Esophagus muscularis mucosa (tissue), 4 donors: ENCODE measurements around the gene CREB3L4. TPM values are rescaled to one million over a fixed set of nuclear protein-coding genes. Genes with fewer than 3 reads are reported as not detected.
"Not testable (repeated sequence)": the region's sequence is repeated elsewhere in the genome, so short reads cannot be mapped to it uniquely, and the experiment has no call there.

ENCODE experiments used
- DNase-seq: peaks from one replicate; pipeline ENCODE4 v3.0.0-alpha.2; 2017; ENCODE audit errors: extremely low spot score
- H3K27ac ChIP-seq, 4 donors: fragments of 200-600 bp; sonication (generic); replicated peaks in 1 of 4; 1 replicate in 3 of 4; 2 replicates in 1 of 4; pipeline ENCODE4 v1.5.1; 2016 to 2019; ENCODE audit warnings: mild to moderate bottlenecking in 1 of 4
- H3K27me3 ChIP-seq, 4 donors: fragments of 200-600 bp; sonication (generic); one replicate each; pipeline versions ENCODE4 v1.5.1 to v1.6.0; 2016 to 2019
- H3K36me3 ChIP-seq, 4 donors: fragments of 200-600 bp; sonication (generic); one replicate each; pipeline ENCODE4 v1.5.1; 2016 to 2019
- H3K4me1 ChIP-seq, 4 donors: fragments of 200-600 bp; sonication (generic); one replicate each; pipeline ENCODE4 v1.5.1; 2016 to 2019
- H3K4me3 ChIP-seq, 4 donors: fragments of 200-600 bp; sonication (generic); 1 replicate in 2 of 4; 2 replicates in 2 of 4; pipeline ENCODE4 v1.5.1; 2016 to 2019; ENCODE audit warnings: mild to moderate bottlenecking in 4 of 4, moderate library complexity in 1 of 4
- H3K9me3 ChIP-seq, 4 donors: fragments of 200-600 bp; sonication (generic); 1 replicate in 3 of 4; 2 replicates in 1 of 4; pipeline ENCODE4 v1.5.1; 2016 to 2019
- CTCF ChIP-seq, 3 experiments: fragments of 200-600 bp in 2 of 3; fragments of 450-650 bp in 1 of 3; sonication (generic) in 2 of 3; IDR thresholded peaks; one replicate each; pipeline ENCODE4 v1.5.1; 2017 to 2019; ENCODE audit warnings: antibody characterized with exemption in 3 of 3, mild to moderate bottlenecking in 2 of 3, moderate library complexity in 1 of 3
- EP300 ChIP-seq: sonication (generic); formaldehyde crosslinking; IDR thresholded peaks from one replicate; pipeline ENCODE4 v1.6.1; 2017; ENCODE audit warnings: antibody characterized with exemption
- POLR2A ChIP-seq: fragments of 450-650 bp; IDR thresholded peaks from one replicate; pipeline ENCODE4 v1.6.1; 2017; ENCODE audit warnings: antibody characterized with exemption, moderate library complexity, mild to moderate bottlenecking, low read depth
- POLR2AphosphoS5 ChIP-seq, 2 donors: sonication (generic); formaldehyde crosslinking; IDR thresholded peaks; one replicate each; pipeline ENCODE4 v1.6.1; 2017; ENCODE audit warnings: antibody characterized with exemption in 2 of 2
- WGBS: methylation state at CpG from one replicate; pipeline ENCODE4 v1.1.5; 2018; 5-methylcytosine and 5-hydroxymethylcytosine counted together
- intact Hi-C: fragments of 100-400 bp; cut with DNase I; formaldehyde crosslinking; loops from one replicate; pipeline ENCODE4 v1.15.1; 2023
- total RNA-seq, 4 donors: library from RNA; depleted of rRNA; stranded (reverse); fragments of >200 nt; gene quantifications; one replicate each; pipeline versions ENCODE4 v1.1.0 to v1.2.1, GENCODE V29; 2016

CREB3L4 gene
- total RNA-seq, 4 donors from 2014 or later = 2.9 to 7.6 (median 6.8) TPM

GRCh38 chr1:153991151-153991630, 23.5 kb downstream of the CREB3L4 start:
- DNase-seq = no peak
- WGBS = 17% methylated on average over 9 of the region's 9 CpGs

GRCh38 chr1:153991806-153992205, 24.1 kb downstream of the CREB3L4 start:
- no peak for DNase-seq
- Histone ChIP-seq H3K4me1 (peaks cover 34 to 53% (median 50%) of the 10 kb centered on the region in 4 donors), H3K36me3 (peaks cover 24 to 47% (median 42%) of the 10 kb centered on the region in 4 donors), H3K4me3 (peak overlapping the region; percentile 85 to 94 (median 87)), H3K27ac (peak overlapping the region; percentile 91 to 97 (median 95)), H3K27me3 (no peaks in the 10 kb centered on the region), H3K9me3 (no peaks in the 10 kb centered on the region)
- TF ChIP-seq POLR2A (no peak), CTCF (IDR thresholded peaks at IDR 0.05) (no peak), EP300 (no peak), POLR2AphosphoS5 (IDR thresholded peaks at IDR 0.05) (no peak)
- 88% methylated on average over 2 of the region's 2 CpGs for WGBS
- intact Hi-C loops = loop anchor here (5.0 kb wide), 1 partner anchor 190 kb away; no protein-coding TSS in a partner anchor

More at GRCh38 chr1:153991151-153991630, 23.5 kb downstream of the CREB3L4 start:
- Histone ChIP-seq H3K9me3 (no peaks in the 10 kb centered on the region), H3K27me3 (no peaks in the 10 kb centered on the region), H3K4me1 (peaks cover 35 to 58% (median 55%) of the 10 kb centered on the region in 4 donors), H3K36me3 (peaks cover 24 to 47% (median 42%) of the 10 kb centered on the region in 4 donors), H3K27ac (peak overlapping the region; percentile 91 to 97 (median 95)), H3K4me3 (peak overlapping the region; percentile 85 to 94 (median 87))
- intact Hi-C loops = loop anchor here (5.0 kb wide), 1 partner anchor 191 kb away; no protein-coding TSS in a partner anchor
- no peak for TF ChIP-seq POLR2A
- no peak for TF ChIP-seq CTCF (IDR thresholded peaks at IDR 0.05)
- no peak for TF ChIP-seq EP300
- TF ChIP-seq POLR2AphosphoS5 (IDR thresholded peaks at IDR 0.05) = no peak

- DNase-seq = no peak
- Histone ChIP-seq H3K36me3 (peaks cover 24 to 47% (median 42%) of the 10 kb centered on the region in 4 donors), H3K9me3 (no peaks in the 10 kb centered on the region), H3K4me3 (no peak overlapping the region), H3K4me1 (peaks cover 26 to 41% (median 39%) of the 10 kb centered on the region in 4 donors), H3K27ac (no peak overlapping the region), H3K27me3 (no peaks in the 10 kb centered on the region)
- WGBS = 60% methylated on average over 3 of the region's 3 CpGs
- intact Hi-C loops = no loop called here
- TF ChIP-seq POLR2A = no peak
- TF ChIP-seq POLR2AphosphoS5 (IDR thresholded peaks at IDR 0.05) = no peak
- no peak for TF ChIP-seq EP300
- no peak for TF ChIP-seq CTCF (IDR thresholded peaks at IDR 0.05)
Measured at GRCh38 chr1:153995202-153995601, 27.5 kb downstream of the CREB3L4 start.

DNA sequence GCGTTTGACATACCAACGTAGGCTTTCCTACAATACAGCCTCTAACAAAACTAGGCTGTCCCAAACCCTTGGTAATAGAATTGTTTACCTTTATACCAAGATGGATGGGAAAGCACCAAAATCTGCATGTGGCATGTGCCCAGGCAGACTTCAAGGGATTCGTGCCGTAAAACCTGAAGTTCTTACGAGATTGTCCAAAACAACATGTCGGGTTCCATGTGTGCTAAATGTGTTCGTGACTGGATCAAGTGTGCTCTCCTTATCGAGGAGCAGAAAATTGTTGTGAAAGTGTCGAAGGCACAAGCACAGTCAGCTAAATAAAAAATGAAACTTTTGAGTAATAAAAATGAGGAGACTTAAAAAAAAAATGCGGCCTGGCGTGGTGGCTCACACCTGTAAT, 27.9 kb downstream of the CREB3L4 start:
- no peak for TF ChIP-seq POLR2A
- no peak for TF ChIP-seq POLR2AphosphoS5 (IDR thresholded peaks at IDR 0.05)
- TF ChIP-seq CTCF (IDR thresholded peaks at IDR 0.05) = no peak
- TF ChIP-seq EP300 = no peak
- intact Hi-C loops = no loop called here
- WGBS = 92% methylated on average over 11 of the region's 11 CpGs
- H3K27me3 ChIP-seq = no peaks in the 10 kb centered on the region
- no peak overlapping the region for H3K27ac ChIP-seq
- peaks cover 25 to 40% (median 37%) of the 10 kb centered on the region in 4 donors for H3K4me1 ChIP-seq
- H3K9me3 ChIP-seq = no peaks in the 10 kb centered on the region
- no peak for DNase-seq
- H3K4me3 ChIP-seq = no peak overlapping the region
- peaks cover 24 to 47% (median 42%) of the 10 kb centered on the region in 4 donors for H3K36me3 ChIP-seq

- 97% methylated on average over 10 of the region's 10 CpGs for WGBS
- intact Hi-C loops = not testable (repeated sequence)
Measured at GRCh38 chr1:153996882-153997281, 29.2 kb downstream of the CREB3L4 start.

More at GRCh38 chr1:153996882-153997281, 29.2 kb downstream of the CREB3L4 start:
- Histone ChIP-seq H3K36me3 (peaks cover 23 to 44% (median 38%) of the 10 kb centered on the region in 4 donors), H3K4me1 (peaks cover 18 to 32% (median 29%) of the 10 kb centered on the region in 4 donors)
- H3K9me3 ChIP-seq, H3K27me3 ChIP-seq, DNase-seq, H3K27ac ChIP-seq, H3K4me3 ChIP-seq: not testable (repeated sequence)
